GM06990 (cell line): ENCODE results near the gene GREM2.

Experiments used
- DNase-seq: peaks from one replicate; pipeline ENCODE4 v3.0.0-alpha.2; 2011; ENCODE audit not compliant: insufficient read length; ENCODE audit errors: extremely low read depth
- H3K27me3 ChIP-seq: replicated peaks from 2 replicates; pipeline ENCODE4 v1.6.0; 2011; ENCODE audit warnings: low read length; ENCODE audit not compliant: control insufficient read depth, insufficient read depth
- H3K36me3 ChIP-seq: 2 replicates; pipeline ENCODE4 v1.5.1; 2011; ENCODE audit warnings: low read length; ENCODE audit not compliant: control insufficient read depth, insufficient read depth
- H3K4me3 ChIP-seq: replicated peaks from 2 replicates; pipeline ENCODE4 v1.5.1; 2011; ENCODE audit warnings: low read depth, mild to moderate bottlenecking, control low read depth, low read length
- CTCF ChIP-seq: IDR thresholded peaks from 2 replicates; pipeline ENCODE4 v1.5.1; 2011; ENCODE audit warnings: low read length, control low read depth, mild to moderate bottlenecking, inconsistent platforms; ENCODE audit not compliant: insufficient read depth, poor library complexity, severe bottlenecking

GREM2 gene

GRCh38 chr1:240501115-240501514 lies 110.8 kb downstream of the GREM2 start:
- no peak for TF ChIP-seq CTCF
- Histone ChIP-seq H3K4me3 (no peak overlapping the region), H3K36me3 (no peaks in the 10 kb centered on the region), H3K27me3 (no peaks in the 10 kb centered on the region)
- no peak for DNase-seq

GRCh38 chr1:240500647-240501046 lies 111.3 kb downstream of the GREM2 start:
- no peak for TF ChIP-seq CTCF
- H3K4me3 ChIP-seq = no peak overlapping the region
- no peaks in the 10 kb centered on the region for H3K27me3 ChIP-seq
- no peaks in the 10 kb centered on the region for H3K36me3 ChIP-seq
- no peak for DNase-seq

GRCh38 chr1:240499012-240499411 lies 112.9 kb downstream of the GREM2 start:
- Histone ChIP-seq H3K4me3 (no peak overlapping the region), H3K36me3 (no peaks in the 10 kb centered on the region), H3K27me3 (no peaks in the 10 kb centered on the region)
- DNase-seq = no peak
- TF ChIP-seq CTCF = no peak

GRCh38 chr1:240498335-240498734 lies 113.6 kb downstream of the GREM2 start:
- H3K36me3 ChIP-seq = no peaks in the 10 kb centered on the region
- no peak for TF ChIP-seq CTCF
- H3K4me3 ChIP-seq = no peak overlapping the region
- DNase-seq = no peak
- H3K27me3 ChIP-seq = no peaks in the 10 kb centered on the region

GRCh38 chr1:240497908-240498307 lies 114.0 kb downstream of the GREM2 start:
- TF ChIP-seq CTCF = no peak

GRCh38 chr1:240496941-240497340 lies 115.0 kb downstream of the GREM2 start:
- H3K36me3 ChIP-seq = no peaks in the 10 kb centered on the region
- TF ChIP-seq CTCF = no peak
- no peak for DNase-seq
- H3K4me3 ChIP-seq = no peak overlapping the region
- H3K27me3 ChIP-seq = no peaks in the 10 kb centered on the region

More at GRCh38 chr1:240497908-240498307, 114.0 kb downstream of the GREM2 start:
- no peak for DNase-seq
- Histone ChIP-seq H3K27me3 (no peaks in the 10 kb centered on the region), H3K4me3 (no peak overlapping the region), H3K36me3 (no peaks in the 10 kb centered on the region)
